NCI-H146 (cell line): ENCODE results near the gene B4GALT5.

Experiments used
- DNase-seq: peaks from one replicate; lab custom pipeline; 2025; lab: John Stamatoyannopoulos, UW

B4GALT5 gene

GRCh38 chr20:49657118-49657901 lies 56.4 kb downstream of the B4GALT5 start:
- no peak for DNase-seq

- DNase-seq, result no peak
Measured at GRCh38 chr20:49656304-49656703, 57.4 kb downstream of the B4GALT5 start.

- DNase-seq, result no peak
Measured at GRCh38 chr20:49653925-49654434, 59.7 kb downstream of the B4GALT5 start.

GRCh38 chr20:49649672-49650071 lies 64.0 kb downstream of the B4GALT5 start:
- DNase-seq, result no peak

- no peak for DNase-seq
Measured at GRCh38 chr20:49647550-49647949, 66.1 kb downstream of the B4GALT5 start.

- DNase-seq, result no peak
Measured at GRCh38 chr20:49646528-49646927, 67.2 kb downstream of the B4GALT5 start.

- DNase-seq, result no peak
Measured at GRCh38 chr20:49646126-49646525, 67.6 kb downstream of the B4GALT5 start.

GRCh38 chr20:49644980-49645565 lies 68.6 kb downstream of the B4GALT5 start:
- DNase-seq, result no peak

GRCh38 chr20:49642816-49643215 lies 70.9 kb downstream of the B4GALT5 start:
- no peak for DNase-seq

GRCh38 chr20:49641683-49642656 lies 71.7 kb downstream of the B4GALT5 start:
- no peak for DNase-seq

- DNase-seq, result no peak
Measured at GRCh38 chr20:49637046-49637637, 76.5 kb downstream of the B4GALT5 start.

- no peak for DNase-seq
Measured at GRCh38 chr20:49636447-49636846, 77.2 kb downstream of the B4GALT5 start.

GRCh38 chr20:49635866-49636265 lies 77.8 kb downstream of the B4GALT5 start:
- DNase-seq, result no peak

GRCh38 chr20:49635166-49635565 lies 78.5 kb downstream of the B4GALT5 start:
- no peak for DNase-seq

- no peak for DNase-seq
Measured at GRCh38 chr20:49634116-49634515, 79.6 kb downstream of the B4GALT5 start.

GRCh38 chr20:49633643-49634042 lies 80.0 kb downstream of the B4GALT5 start:
- no peak for DNase-seq

- DNase-seq, result no peak
Measured at GRCh38 chr20:49633023-49633422, 80.7 kb downstream of the B4GALT5 start.

- DNase-seq, result no peak
Measured at GRCh38 chr20:49631856-49632418, 81.7 kb downstream of the B4GALT5 start.

- DNase-seq, result no peak
Measured at GRCh38 chr20:49631061-49631716, 82.5 kb downstream of the B4GALT5 start.

- DNase-seq, result no peak
Measured at GRCh38 chr20:49630396-49630951, 83.2 kb downstream of the B4GALT5 start.

- no peak for DNase-seq
Measured at GRCh38 chr20:49629606-49630005, 84.1 kb downstream of the B4GALT5 start.
